Psoas muscle (tissue), 8 donors: Measurements from ENCODE around the gene STOX2. TPM values are rescaled to one million over a fixed set of nuclear protein-coding genes. Genes with fewer than 3 reads are reported as not detected.

Experiments used
- ATAC-seq, 4 donors: fragments of 200-7000 bp; cut with Tn5 transposase; one replicate each; pipeline ENCODE4 v1.9.1; 2020; ENCODE audit warnings: moderate library complexity in 3 of 4, mild to moderate bottlenecking in 2 of 4
- DNase-seq, 2 donors: peaks; one replicate each; pipeline ENCODE4 v3.0.0-alpha.2; 2020
- H3K27ac ChIP-seq: fragments of 200-600 bp; one replicate; pipeline ENCODE4 v1.8.0; 2022
- H3K27me3 ChIP-seq, 3 donors: fragments of 200-600 bp in 1 of 3; one replicate each; pipeline versions ENCODE4 v1.6.1 to v1.8.0; 2013 to 2022; ENCODE audit warnings: low read length in 2 of 3, mild to moderate bottlenecking in 2 of 3, moderate library complexity in 1 of 3; ENCODE audit not compliant: insufficient read depth in 3 of 3
- H3K36me3 ChIP-seq, 2 donors: fragments of 200-600 bp in 1 of 2; one replicate each; pipeline versions ENCODE4 v1.6.1 to v1.8.0; 2013 to 2022; ENCODE audit warnings: low read depth in 1 of 2, mild to moderate bottlenecking in 1 of 2, moderate library complexity in 1 of 2; ENCODE audit not compliant: insufficient read depth in 1 of 2
- H3K4me1 ChIP-seq: fragments of 200-600 bp; one replicate; pipeline ENCODE4 v1.8.0; 2022
- H3K4me3 ChIP-seq: fragments of 200-600 bp; one replicate; pipeline ENCODE4 v1.8.0; 2022; ENCODE audit warnings: mild to moderate bottlenecking
- H3K9me3 ChIP-seq: fragments of 200-600 bp; one replicate; pipeline ENCODE4 v1.8.0; 2022
- CTCF ChIP-seq: fragments of 200-600 bp; IDR thresholded peaks from one replicate; pipeline ENCODE4 v1.8.0; 2022; ENCODE audit warnings: antibody characterized with exemption
- WGBS, 3 donors: extraction: QIAGEN DNeasy Blood & Tissue Kit; methylation state at CpG; one replicate each; pipeline versions ENCODE4 v1.1.6 to v1.1.7; 2013; 5-methylcytosine and 5-hydroxymethylcytosine counted together
- intact Hi-C, 2 donors: fragments of 100-400 bp; cut with DNase I; formaldehyde crosslinking; loops; one replicate each; pipeline versions ENCODE4 v1.11.0 to v1.14.2; 2022
- polyA plus RNA-seq, 3 donors: library from polyadenylated mRNA; stranded (reverse); fragments of 200-250 nt; gene quantifications; one replicate each; pipeline ENCODE4 v1.2.3, GENCODE V29; 2013
- total RNA-seq, 4 donors: library from RNA; stranded (reverse); fragmentation: NEBNext Ultra II Directional in 2 of 4; extraction: Animal tissue kit (Norgen Biotek cat#: 25700) in 2 of 4; gene quantifications; one replicate each; pipeline versions ENCODE4 v1.2.1 to v1.2.4, GENCODE V29; 2021 to 2023
- donor health status: healthy with polysubstance abuse.
- donor health status: DM: no; HTN: no; CAD: no; lungs with moderate emphysema.
- donor health status: Bipolar disorder and iron deficiency.
- donor health status: healthy.
- donor health status: DM: yes; HTN: yes; CAD: no.
- donor health status: DM: no; HTN: no; CAD: no.
- donor health status: DM: no; HTN: no; CAD: no.
- donor health status: DM: yes; HTN: yes; CAD: no.

Gene STOX2
- total and polyA plus RNA-seq, 7 donors, result 0.41 to 9.3 (median 3.4) TPM

- H3K27me3 ChIP-seq, result no peaks in the 10 kb centered on the region
- peaks cover 7% of the 10 kb centered on the region for H3K4me1 ChIP-seq
- intact Hi-C loops, result no loop called here
- no peak overlapping the region for H3K27ac ChIP-seq
- H3K36me3 ChIP-seq, result no peaks in the 10 kb centered on the region
- peak overlapping the region; percentile 54 for H3K4me3 ChIP-seq
- 10 to 23% (median 12%) methylated on average over 8 of the region's 8 CpGs for WGBS, 3 donors
- ATAC-seq, result peak; percentile 73 to 97 (median 95)
- H3K9me3 ChIP-seq, result no peaks in the 10 kb centered on the region
- DNase-seq, result peak; percentile 43 to 70
- no peak for TF ChIP-seq CTCF
Measured at GRCh38 chr4:183960046-183960420, 54.9 kb downstream of the STOX2 start.

GRCh38 chr4:183960962-183961541, 55.9 kb downstream of the STOX2 start:
- no peaks in the 10 kb centered on the region for H3K27me3 ChIP-seq
- no peak overlapping the region for H3K27ac ChIP-seq
- intact Hi-C loops, result no loop called here
- no peaks in the 10 kb centered on the region for H3K36me3 ChIP-seq
- peak; percentile 46 to 83 (median 67) for ATAC-seq
- WGBS, 3 donors, result 22 to 26% (median 25%) methylated on average over 12 of the region's 12 CpGs
- H3K9me3 ChIP-seq, result no peaks in the 10 kb centered on the region
- H3K4me3 ChIP-seq, result peak overlapping the region; percentile 54
- H3K4me1 ChIP-seq, result peaks cover 7% of the 10 kb centered on the region
- no peak for TF ChIP-seq CTCF
- DNase-seq, result no peak

- intact Hi-C loops, result no loop called here
- ATAC-seq, result no peak
- Histone ChIP-seq H3K27me3 (no peaks in the 10 kb centered on the region), H3K4me3 (no peak overlapping the region), H3K9me3 (no peaks in the 10 kb centered on the region), H3K4me1 (peaks cover 7% of the 10 kb centered on the region), H3K36me3 (no peaks in the 10 kb centered on the region), H3K27ac (no peak overlapping the region)
- 44 to 80% (median 67%) methylated on average over 1 of the region's 1 CpG for WGBS, 3 donors
- TF ChIP-seq CTCF, result no peak
- DNase-seq, result no peak
Measured at GRCh38 chr4:183961795-183962194, 56.7 kb downstream of the STOX2 start.

- Histone ChIP-seq H3K4me1 (peaks cover 7% of the 10 kb centered on the region), H3K27me3 (no peaks in the 10 kb centered on the region), H3K9me3 (no peaks in the 10 kb centered on the region), H3K4me3 (no peak overlapping the region), H3K27ac (no peak overlapping the region), H3K36me3 (no peaks in the 10 kb centered on the region)
- no peak for TF ChIP-seq CTCF
- 79 to 84% (median 83%) methylated on average over 2 of the region's 2 CpGs for WGBS, 3 donors
- no peak for ATAC-seq
- no peak for DNase-seq
- intact Hi-C loops, result no loop called here
Measured at GRCh38 chr4:183962419-183962818, 57.3 kb downstream of the STOX2 start.

GRCh38 chr4:183966371-183966770, 61.3 kb downstream of the STOX2 start:
- H3K9me3 ChIP-seq, result no peaks in the 10 kb centered on the region
- ATAC-seq (no peak), DNase-seq (no peak)
- H3K27ac ChIP-seq, result no peak overlapping the region
- H3K27me3 ChIP-seq, result no peaks in the 10 kb centered on the region
- H3K36me3 ChIP-seq, result no peaks in the 10 kb centered on the region
- TF ChIP-seq CTCF, result no peak
- intact Hi-C loops, result no loop called here
- H3K4me3 ChIP-seq, result no peak overlapping the region
- peaks cover under 1% of the 10 kb centered on the region for H3K4me1 ChIP-seq
- WGBS, 3 donors, result 83 to 93% (median 90%) methylated on average over 8 of the region's 8 CpGs
